ENCODE data around the gene QSER1.
"Not testable (repeated sequence)": the region's sequence is repeated elsewhere in the genome, so short reads cannot be mapped to it uniquely, and the experiment has no call there.

QSER1 gene

DNA sequence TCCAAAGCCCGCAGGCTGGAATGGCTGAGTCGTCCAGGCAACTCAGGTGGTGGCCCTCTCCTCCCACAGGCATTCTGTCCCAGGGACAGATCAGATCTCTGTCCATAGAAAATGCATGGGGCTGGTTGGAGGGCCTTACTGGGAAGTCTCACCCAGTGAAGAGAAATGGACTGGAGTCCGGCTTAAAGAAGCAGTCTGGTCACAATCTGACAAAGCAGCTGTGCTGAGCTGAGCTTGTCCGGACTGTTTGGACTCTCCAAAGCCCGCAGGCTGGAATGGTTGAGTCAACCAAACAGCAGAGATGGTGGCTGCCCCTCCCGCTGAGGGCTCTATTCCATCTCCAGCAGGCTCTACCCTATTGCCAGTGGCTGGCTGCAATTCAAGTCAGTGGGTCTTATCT, 108.7 kb downstream of the QSER1 start:
- DNase-seq (ENCODE audit: low spot score) = no peak

DNA sequence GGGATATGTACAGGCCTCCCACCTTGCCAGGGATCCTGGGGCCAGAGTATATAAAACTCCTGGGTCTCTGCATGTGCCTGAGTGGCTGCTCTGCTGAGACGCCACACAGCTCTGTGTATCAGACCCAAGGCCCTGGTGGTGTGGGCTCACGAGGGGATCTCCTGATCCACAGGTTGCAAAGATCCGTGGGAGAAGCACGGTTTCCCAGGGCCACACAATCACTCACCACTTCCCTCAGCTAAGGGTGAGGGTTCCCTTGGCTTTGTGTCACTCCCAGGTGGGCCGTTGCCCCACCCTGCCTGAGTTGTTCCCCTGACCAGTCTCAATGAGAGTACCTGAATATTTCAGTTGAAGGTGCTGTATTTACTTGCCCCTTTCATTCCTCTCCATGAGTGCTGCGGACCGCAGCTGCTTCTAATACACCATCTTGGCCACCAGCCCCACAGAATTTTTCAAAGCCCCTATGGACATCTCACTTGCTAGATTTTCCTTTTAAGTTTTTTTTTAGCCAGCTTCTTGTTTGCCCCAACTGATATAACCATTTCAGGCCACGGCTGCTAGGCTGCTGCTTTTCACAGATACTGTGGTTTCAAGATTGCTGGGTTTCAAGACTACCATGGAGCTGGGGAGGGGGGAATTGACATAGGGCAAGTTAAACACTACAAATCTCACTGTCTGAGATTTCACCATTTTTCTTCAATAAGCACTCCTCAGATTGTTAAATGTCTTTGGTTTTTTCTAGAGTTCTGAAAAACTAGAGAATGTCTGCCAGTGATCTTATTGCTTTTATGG, 109.3 kb downstream of the QSER1 start:
- no peak for DNase-seq (ENCODE audit: low spot score)

DNA sequence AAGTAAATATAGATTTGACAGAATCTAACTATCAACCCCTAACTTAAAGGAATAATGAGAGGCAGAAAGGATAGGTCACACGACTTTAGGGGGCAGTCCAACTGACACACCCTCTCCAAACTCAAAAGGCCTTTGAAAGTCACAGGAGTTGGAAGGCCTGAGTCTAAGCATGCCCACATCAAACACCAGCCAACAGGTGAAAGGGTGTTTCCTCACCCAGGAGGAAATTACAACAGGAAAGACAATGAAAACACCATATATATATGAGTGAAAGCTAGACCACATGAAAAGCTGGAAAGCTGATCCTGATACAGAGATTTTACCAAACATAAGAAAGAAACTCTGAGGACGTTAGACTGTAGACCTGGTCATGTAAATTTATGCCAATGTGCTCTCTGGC, 112.6 kb downstream of the QSER1 start:
- DNase-seq (ENCODE audit: low spot score) = peak; percentile 99

DNA sequence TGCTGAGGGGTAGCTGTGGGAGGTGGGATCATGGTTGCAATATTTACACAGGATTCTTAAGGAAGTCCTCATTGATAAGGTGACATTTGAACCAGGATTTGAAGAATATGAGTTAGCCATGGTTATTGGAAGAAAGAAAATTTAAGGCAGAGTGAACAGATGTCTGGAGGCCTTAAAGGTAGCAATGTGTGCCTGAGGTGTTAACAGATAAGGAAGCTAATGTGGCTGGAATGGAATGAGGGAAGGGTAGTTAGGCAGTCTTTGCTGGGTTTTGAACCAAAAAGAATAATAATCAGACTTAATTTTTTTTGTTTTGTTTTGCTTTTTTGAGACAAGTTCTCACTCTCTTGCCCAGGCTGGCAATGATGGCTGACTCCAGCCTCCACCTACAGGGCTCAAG, 113.4 kb downstream of the QSER1 start:
- DNase-seq (ENCODE audit: low spot score) = no peak

- no peak for DNase-seq (ENCODE audit: low spot score)
Measured at GRCh38 chr11:33013755-33014154, 121.1 kb downstream of the QSER1 start.

- peak; percentile 96 for DNase-seq (ENCODE audit: low spot score)
Measured at GRCh38 chr11:33015621-33016551, 123.3 kb downstream of the QSER1 start, which contains the start of gene DEPDC7. TSS of gene DEPDC7 (plus strand) at chr11:33015878. CDS start at chr11:33015956, 78 bp downstream.

GRCh38 chr11:33016654-33017053, 124.0 kb downstream of the QSER1 start:
- peak; percentile 32 for DNase-seq (ENCODE audit: low spot score)

DNA sequence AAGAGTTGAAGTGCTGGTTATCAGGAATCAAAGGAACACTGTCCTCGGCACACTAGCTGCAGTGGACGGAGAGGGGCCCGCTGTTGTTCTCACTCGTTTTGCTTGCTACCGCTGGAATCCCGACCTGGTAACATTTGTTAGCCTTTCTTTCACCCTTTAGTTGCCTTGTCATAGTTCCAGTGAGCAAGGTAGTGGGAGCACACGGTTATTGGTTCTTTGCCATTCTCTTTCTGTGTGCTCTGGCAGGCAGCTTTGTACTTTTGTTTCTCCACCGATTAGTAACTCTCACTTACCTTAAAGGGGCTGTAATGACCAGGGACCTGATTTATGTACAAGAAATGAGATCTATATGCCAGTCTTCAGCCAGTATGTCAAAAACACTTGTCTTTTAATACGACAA, 124.9 kb downstream of the QSER1 start:
- peak; percentile 47 for DNase-seq (ENCODE audit: low spot score)

- no peak for DNase-seq (ENCODE audit: low spot score)
Measured at GRCh38 chr11:33017965-33018364, 125.4 kb downstream of the QSER1 start.

DNA sequence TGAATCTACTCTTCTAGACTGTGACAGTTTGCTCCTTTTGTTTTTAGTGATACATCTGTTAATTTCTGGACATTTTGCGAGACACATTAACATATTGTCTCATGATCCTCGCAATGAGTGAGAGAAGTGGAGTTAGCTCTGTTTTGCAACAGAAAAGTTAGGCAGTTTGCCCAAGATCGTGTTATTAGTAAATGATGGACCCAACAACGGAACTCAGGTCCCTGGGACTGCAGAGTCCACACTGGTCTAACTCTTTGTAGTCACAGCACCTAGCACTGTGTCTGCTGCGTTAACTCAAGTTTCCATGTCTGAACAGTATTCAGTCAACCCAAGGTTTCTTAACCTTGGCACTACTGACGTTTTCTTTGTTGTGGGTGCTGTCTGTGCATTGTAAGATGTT, 126.2 kb downstream of the QSER1 start:
- no peak for DNase-seq (ENCODE audit: low spot score)

- DNase-seq (ENCODE audit: low spot score) = no peak
Measured at GRCh38 chr11:33021501-33021900, 128.9 kb downstream of the QSER1 start.

- DNase-seq (ENCODE audit: low spot score) = no peak
Measured at GRCh38 chr11:33021937-33022336, 129.3 kb downstream of the QSER1 start.

- DNase-seq (ENCODE audit: low spot score) = no peak
Measured at GRCh38 chr11:33025339-33025722, 132.7 kb downstream of the QSER1 start.

- DNase-seq (ENCODE audit: low spot score) = no peak
Measured at GRCh38 chr11:33027233-33027632, 134.6 kb downstream of the QSER1 start.

GRCh38 chr11:33027846-33028536, 135.4 kb downstream of the QSER1 start:
- no peak for DNase-seq (ENCODE audit: low spot score)

DNA sequence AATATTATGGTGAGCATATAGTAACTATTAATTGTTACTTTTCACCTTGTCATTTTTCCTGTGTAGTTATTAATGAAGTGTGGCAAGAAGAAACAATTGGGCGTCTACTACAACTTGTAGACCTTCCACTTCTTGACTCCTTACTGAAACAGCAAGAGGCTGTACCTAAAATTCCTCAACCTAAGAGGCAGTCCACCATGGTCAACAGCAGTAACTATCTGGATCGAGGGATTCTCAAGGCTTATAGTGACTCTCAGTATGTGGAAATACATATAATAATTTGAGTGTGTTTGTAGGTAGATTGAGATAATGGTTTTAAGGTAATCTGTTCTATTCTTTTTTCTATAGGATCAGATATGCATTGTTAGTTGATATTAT, 135.9 kb downstream of the QSER1 start:
- no peak for DNase-seq (ENCODE audit: low spot score)

GRCh38 chr11:33029218-33029617, 136.6 kb downstream of the QSER1 start:
- not testable (repeated sequence) for DNase-seq (ENCODE audit: low spot score)
